WTC11 (cell line): ENCODE measurements around the gene MRNIP. TPM values are rescaled to one million over a fixed set of nuclear protein-coding genes. Genes with fewer than 3 reads are reported as not detected.

Source experiments
- ATAC-seq: fragments of 200-7000 bp; cut with Tn5 transposase; 2 replicates; pipeline ENCODE4 v1.10.0; 2021; ENCODE audit warnings: mild to moderate bottlenecking, moderate library complexity
- CTCF ChIA-PET: fragments of 300-600 bp; sonication (Branson Sonifier 250); formaldehyde crosslinking; loops from one replicate; lab custom pipeline; 2021; ENCODE audit warnings: antibody characterized with exemption; lab: Charles Lee
- POLR2A ChIA-PET: fragments of 350-600 bp; sonication (Branson Sonifier 250); formaldehyde crosslinking; loops from one replicate; lab custom pipeline; 2021; ENCODE audit warnings: antibody characterized with exemption; lab: Charles Lee
- DNase-seq: peaks from one replicate; pipeline ENCODE4 v3.0.0; 2021; ENCODE audit warnings: low spot score
- H3K27ac Mint-ChIP-seq: 2 replicates; pipeline ENCODE4 v1.8.0; 2021; ENCODE audit warnings: mixed read lengths
- H3K27me3 Mint-ChIP-seq: 2 replicates; pipeline ENCODE4 v1.8.0; 2021; ENCODE audit warnings: low read depth, mild to moderate bottlenecking, moderate library complexity, mixed read lengths
- H3K36me3 Mint-ChIP-seq: 2 replicates; pipeline ENCODE4 v1.8.0; 2021; ENCODE audit warnings: mixed read lengths
- H3K4me1 Mint-ChIP-seq: 2 replicates; pipeline ENCODE4 v1.8.0; 2022; ENCODE audit warnings: mixed read lengths
- H3K4me3 Mint-ChIP-seq: 2 replicates; pipeline ENCODE4 v1.8.0; 2021; ENCODE audit warnings: mild to moderate bottlenecking, moderate library complexity, mixed read lengths
- H3K9me3 Mint-ChIP-seq: 2 replicates; pipeline ENCODE4 v1.8.0; 2021; ENCODE audit warnings: mixed read lengths
- CREB1 ChIP-seq: sonication (generic); formaldehyde crosslinking; IDR thresholded peaks from 2 replicates; pipeline ENCODE4 v1.8.0; 2023; ENCODE audit warnings: mild to moderate bottlenecking, missing genetic modification reagents
- ESRRA ChIP-seq: sonication (generic); formaldehyde crosslinking; IDR thresholded peaks from 2 replicates; pipeline ENCODE4 v1.8.1; 2022; ENCODE audit warnings: mild to moderate bottlenecking, missing genetic modification reagents, borderline replicate concordance
- ETV6 ChIP-seq: sonication (generic); formaldehyde crosslinking; IDR thresholded peaks from 2 replicates; pipeline ENCODE4 v1.8.1; 2022; ENCODE audit warnings: mild to moderate bottlenecking, missing genetic modification reagents
- FOXJ3 ChIP-seq: sonication (generic); formaldehyde crosslinking; IDR thresholded peaks from 2 replicates; pipeline ENCODE4 v1.9.0; 2021; ENCODE audit warnings: missing genetic modification reagents, mild to moderate bottlenecking, borderline replicate concordance
- HMGA2 ChIP-seq: fragments of 250-450 bp; sonication (Bioruptor Pico); IDR thresholded peaks from 2 replicates; pipeline ENCODE4 v1.4.0; 2021; ENCODE audit warnings: mild to moderate bottlenecking, moderate library complexity
- JUN ChIP-seq: sonication (generic); formaldehyde crosslinking; IDR thresholded peaks from 2 replicates; pipeline ENCODE4 v1.8.0; 2023; ENCODE audit warnings: mild to moderate bottlenecking, missing genetic modification reagents
- NFE2L1 ChIP-seq: sonication (generic); formaldehyde crosslinking; IDR thresholded peaks from 2 replicates; pipeline ENCODE4 v1.8.1; 2023; ENCODE audit warnings: missing genetic modification reagents
- NR1H2 ChIP-seq: sonication (generic); formaldehyde crosslinking; IDR thresholded peaks from 2 replicates; pipeline ENCODE4 v1.9.0; 2021; ENCODE audit warnings: mild to moderate bottlenecking, moderate library complexity, missing genetic modification reagents
- ZNF232 ChIP-seq: sonication (generic); formaldehyde crosslinking; IDR thresholded peaks from 2 replicates; pipeline ENCODE4 v1.8.0; 2022; ENCODE audit warnings: mild to moderate bottlenecking, missing genetic modification reagents
- ZNF263 ChIP-seq: sonication (generic); formaldehyde crosslinking; IDR thresholded peaks from 2 replicates; pipeline ENCODE4 v1.8.1; 2022; ENCODE audit warnings: low read depth, mild to moderate bottlenecking, moderate library complexity, missing genetic modification reagents
- ZNF416 ChIP-seq: fragments of 250-450 bp; sonication (Bioruptor Pico); IDR thresholded peaks from 2 replicates; pipeline ENCODE4 v1.9.0; 2021; ENCODE audit warnings: mild to moderate bottlenecking, inconsistent platforms
- ZNF423 ChIP-seq: fragments of 250-450 bp; sonication (Bioruptor Pico); IDR thresholded peaks from 2 replicates; pipeline ENCODE4 v2.1.2; 2022; ENCODE audit warnings: mild to moderate bottlenecking, moderate library complexity
- total RNA-seq: library from RNA; stranded (reverse); gene quantifications from 3 replicates; pipeline ENCODE4 v1.2.3, GENCODE V29; 2021
- TF ChIP-seq, protein P1 (sequence below): sonication (generic); formaldehyde crosslinking; IDR thresholded peaks from 2 replicates; pipeline ENCODE4 v1.8.0; 2023; ENCODE audit warnings: missing genetic modification reagents
- TF ChIP-seq, protein P2 (sequence below): sonication (generic); formaldehyde crosslinking; IDR thresholded peaks from 2 replicates; pipeline ENCODE4 v1.8.1; 2023; ENCODE audit warnings: mild to moderate bottlenecking, missing genetic modification reagents, moderate library complexity
- TF ChIP-seq, protein P3 (sequence below): sonication (generic); formaldehyde crosslinking; IDR thresholded peaks from 2 replicates; pipeline ENCODE4 v1.8.1; 2022; ENCODE audit warnings: missing genetic modification reagents, borderline replicate concordance
- TF ChIP-seq, protein P4 (sequence below): sonication (generic); formaldehyde crosslinking; IDR thresholded peaks from 2 replicates; pipeline ENCODE4 v1.8.0; 2022; ENCODE audit warnings: mild to moderate bottlenecking, missing genetic modification reagents
- TF ChIP-seq, protein P5 (sequence below): fragments of 250-450 bp; sonication (Bioruptor Pico); IDR thresholded peaks from 2 replicates; pipeline ENCODE4 v1.9.0; 2021; ENCODE audit warnings: mild to moderate bottlenecking
- TF ChIP-seq, protein P6 (sequence below): sonication (generic); formaldehyde crosslinking; IDR thresholded peaks from 2 replicates; pipeline ENCODE4 v1.8.0; 2022; ENCODE audit warnings: missing genetic modification reagents
- TF ChIP-seq, protein P7 (sequence below): sonication (generic); formaldehyde crosslinking; IDR thresholded peaks from 2 replicates; pipeline ENCODE4 v1.8.0; 2022; ENCODE audit warnings: mild to moderate bottlenecking, missing genetic modification reagents

The MRNIP gene
- total RNA-seq, 1 experiment from 2014 or later: 42.0 TPM

DNA sequence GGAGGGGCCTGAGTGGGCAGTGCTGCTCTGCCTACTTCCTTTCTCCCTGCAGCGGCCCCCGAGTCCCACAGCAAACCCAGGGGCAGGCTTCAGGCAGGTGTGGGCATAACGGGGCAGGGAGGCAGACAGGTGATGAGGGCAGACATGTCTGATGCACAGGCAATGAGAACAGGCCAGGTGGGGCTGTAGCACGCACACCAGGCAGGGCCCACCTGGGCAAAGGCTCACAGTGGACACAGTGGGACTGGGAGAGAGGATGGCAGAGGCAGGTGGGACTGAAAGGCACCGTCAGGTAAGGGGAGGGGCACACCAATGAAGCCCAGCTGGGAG lies 59.0 kb downstream of the MRNIP start:
- Mint-ChIP-seq H3K4me1 (peaks cover 35% of the 10 kb centered on the region), H3K27ac (no peak overlapping the region), H3K9me3 (no peaks in the 10 kb centered on the region), H3K4me3 (no peak overlapping the region), H3K36me3 (peaks cover 18% of the 10 kb centered on the region), H3K27me3 (peaks cover 2% of the 10 kb centered on the region; the same call in 1 of the 2 replicates)
- TF ChIP-seq, protein P1, sequence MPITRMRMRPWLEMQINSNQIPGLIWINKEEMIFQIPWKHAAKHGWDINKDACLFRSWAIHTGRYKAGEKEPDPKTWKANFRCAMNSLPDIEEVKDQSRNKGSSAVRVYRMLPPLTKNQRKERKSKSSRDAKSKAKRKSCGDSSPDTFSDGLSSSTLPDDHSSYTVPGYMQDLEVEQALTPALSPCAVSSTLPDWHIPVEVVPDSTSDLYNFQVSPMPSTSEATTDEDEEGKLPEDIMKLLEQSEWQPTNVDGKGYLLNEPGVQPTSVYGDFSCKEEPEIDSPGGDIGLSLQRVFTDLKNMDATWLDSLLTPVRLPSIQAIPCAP (CRISPR knock-in tag): no peak
- TF ChIP-seq, protein P2, sequence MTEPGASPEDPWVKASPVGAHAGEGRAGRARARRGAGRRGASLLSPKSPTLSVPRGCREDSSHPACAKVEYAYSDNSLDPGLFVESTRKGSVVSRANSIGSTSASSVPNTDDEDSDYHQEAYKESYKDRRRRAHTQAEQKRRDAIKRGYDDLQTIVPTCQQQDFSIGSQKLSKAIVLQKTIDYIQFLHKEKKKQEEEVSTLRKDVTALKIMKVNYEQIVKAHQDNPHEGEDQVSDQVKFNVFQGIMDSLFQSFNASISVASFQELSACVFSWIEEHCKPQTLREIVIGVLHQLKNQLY: no peak
- TF ChIP-seq CREB1 (no peak), ETV6 (CRISPR knock-in tag) (no peak), ZNF263 (CRISPR knock-in tag) (no peak), HMGA2 (no peak), FOXJ3 (no peak), ESRRA (CRISPR knock-in tag) (no peak), JUN (no peak), NFE2L1 (CRISPR knock-in tag) (no peak), ZNF232 (CRISPR knock-in tag) (no peak), ZNF416 (CRISPR knock-in tag) (no peak), NR1H2 (CRISPR knock-in tag) (no peak), ZNF423 (CRISPR knock-in tag) (no peak)
- TF ChIP-seq, protein P3, sequence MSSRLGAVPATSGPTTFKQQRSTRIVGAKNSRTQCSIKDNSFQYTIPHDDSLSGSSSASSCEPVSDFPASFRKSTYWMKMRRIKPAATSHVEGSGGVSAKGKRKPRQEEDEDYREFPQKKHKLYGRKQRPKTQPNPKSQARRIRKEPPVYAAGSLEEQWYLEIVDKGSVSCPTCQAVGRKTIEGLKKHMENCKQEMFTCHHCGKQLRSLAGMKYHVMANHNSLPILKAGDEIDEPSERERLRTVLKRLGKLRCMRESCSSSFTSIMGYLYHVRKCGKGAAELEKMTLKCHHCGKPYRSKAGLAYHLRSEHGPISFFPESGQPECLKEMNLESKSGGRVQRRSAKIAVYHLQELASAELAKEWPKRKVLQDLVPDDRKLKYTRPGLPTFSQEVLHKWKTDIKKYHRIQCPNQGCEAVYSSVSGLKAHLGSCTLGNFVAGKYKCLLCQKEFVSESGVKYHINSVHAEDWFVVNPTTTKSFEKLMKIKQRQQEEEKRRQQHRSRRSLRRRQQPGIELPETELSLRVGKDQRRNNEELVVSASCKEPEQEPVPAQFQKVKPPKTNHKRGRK (CRISPR knock-in tag): no peak
- TF ChIP-seq, protein P4, sequence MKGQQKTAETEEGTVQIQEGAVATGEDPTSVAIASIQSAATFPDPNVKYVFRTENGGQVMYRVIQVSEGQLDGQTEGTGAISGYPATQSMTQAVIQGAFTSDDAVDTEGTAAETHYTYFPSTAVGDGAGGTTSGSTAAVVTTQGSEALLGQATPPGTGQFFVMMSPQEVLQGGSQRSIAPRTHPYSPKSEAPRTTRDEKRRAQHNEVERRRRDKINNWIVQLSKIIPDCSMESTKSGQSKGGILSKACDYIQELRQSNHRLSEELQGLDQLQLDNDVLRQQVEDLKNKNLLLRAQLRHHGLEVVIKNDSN (CRISPR knock-in tag): no peak
- TF ChIP-seq, protein P5, sequence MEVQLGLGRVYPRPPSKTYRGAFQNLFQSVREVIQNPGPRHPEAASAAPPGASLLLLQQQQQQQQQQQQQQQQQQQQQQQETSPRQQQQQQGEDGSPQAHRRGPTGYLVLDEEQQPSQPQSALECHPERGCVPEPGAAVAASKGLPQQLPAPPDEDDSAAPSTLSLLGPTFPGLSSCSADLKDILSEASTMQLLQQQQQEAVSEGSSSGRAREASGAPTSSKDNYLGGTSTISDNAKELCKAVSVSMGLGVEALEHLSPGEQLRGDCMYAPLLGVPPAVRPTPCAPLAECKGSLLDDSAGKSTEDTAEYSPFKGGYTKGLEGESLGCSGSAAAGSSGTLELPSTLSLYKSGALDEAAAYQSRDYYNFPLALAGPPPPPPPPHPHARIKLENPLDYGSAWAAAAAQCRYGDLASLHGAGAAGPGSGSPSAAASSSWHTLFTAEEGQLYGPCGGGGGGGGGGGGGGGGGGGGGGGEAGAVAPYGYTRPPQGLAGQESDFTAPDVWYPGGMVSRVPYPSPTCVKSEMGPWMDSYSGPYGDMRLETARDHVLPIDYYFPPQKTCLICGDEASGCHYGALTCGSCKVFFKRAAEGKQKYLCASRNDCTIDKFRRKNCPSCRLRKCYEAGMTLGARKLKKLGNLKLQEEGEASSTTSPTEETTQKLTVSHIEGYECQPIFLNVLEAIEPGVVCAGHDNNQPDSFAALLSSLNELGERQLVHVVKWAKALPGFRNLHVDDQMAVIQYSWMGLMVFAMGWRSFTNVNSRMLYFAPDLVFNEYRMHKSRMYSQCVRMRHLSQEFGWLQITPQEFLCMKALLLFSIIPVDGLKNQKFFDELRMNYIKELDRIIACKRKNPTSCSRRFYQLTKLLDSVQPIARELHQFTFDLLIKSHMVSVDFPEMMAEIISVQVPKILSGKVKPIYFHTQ (CRISPR knock-in tag): no peak
- TF ChIP-seq, protein P6, sequence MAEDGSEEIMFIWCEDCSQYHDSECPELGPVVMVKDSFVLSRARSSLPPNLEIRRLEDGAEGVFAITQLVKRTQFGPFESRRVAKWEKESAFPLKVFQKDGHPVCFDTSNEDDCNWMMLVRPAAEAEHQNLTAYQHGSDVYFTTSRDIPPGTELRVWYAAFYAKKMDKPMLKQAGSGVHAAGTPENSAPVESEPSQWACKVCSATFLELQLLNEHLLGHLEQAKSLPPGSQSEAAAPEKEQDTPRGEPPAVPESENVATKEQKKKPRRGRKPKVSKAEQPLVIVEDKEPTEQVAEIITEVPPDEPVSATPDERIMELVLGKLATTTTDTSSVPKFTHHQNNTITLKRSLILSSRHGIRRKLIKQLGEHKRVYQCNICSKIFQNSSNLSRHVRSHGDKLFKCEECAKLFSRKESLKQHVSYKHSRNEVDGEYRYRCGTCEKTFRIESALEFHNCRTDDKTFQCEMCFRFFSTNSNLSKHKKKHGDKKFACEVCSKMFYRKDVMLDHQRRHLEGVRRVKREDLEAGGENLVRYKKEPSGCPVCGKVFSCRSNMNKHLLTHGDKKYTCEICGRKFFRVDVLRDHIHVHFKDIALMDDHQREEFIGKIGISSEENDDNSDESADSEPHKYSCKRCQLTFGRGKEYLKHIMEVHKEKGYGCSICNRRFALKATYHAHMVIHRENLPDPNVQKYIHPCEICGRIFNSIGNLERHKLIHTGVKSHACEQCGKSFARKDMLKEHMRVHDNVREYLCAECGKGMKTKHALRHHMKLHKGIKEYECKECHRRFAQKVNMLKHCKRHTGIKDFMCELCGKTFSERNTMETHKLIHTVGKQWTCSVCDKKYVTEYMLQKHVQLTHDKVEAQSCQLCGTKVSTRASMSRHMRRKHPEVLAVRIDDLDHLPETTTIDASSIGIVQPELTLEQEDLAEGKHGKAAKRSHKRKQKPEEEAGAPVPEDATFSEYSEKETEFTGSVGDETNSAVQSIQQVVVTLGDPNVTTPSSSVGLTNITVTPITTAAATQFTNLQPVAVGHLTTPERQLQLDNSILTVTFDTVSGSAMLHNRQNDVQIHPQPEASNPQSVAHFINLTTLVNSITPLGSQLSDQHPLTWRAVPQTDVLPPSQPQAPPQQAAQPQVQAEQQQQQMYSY (CRISPR knock-in tag): no peak
- TF ChIP-seq, protein P7, sequence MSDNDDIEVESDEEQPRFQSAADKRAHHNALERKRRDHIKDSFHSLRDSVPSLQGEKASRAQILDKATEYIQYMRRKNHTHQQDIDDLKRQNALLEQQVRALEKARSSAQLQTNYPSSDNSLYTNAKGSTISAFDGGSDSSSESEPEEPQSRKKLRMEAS: no peak
- CTCF ChIA-PET: no interaction called here
- POLR2A ChIA-PET: no interaction called here
- ATAC-seq (no peak), DNase-seq (no peak)
